K562 (cell line): Measurements from ENCODE around the gene SFSWAP. TPM values are rescaled to one million over a fixed set of nuclear protein-coding genes. Genes with fewer than 3 reads are reported as not detected.

Source experiments
- ATAC-seq: fragments of 200-7000 bp; cut with Tn5 transposase; 3 replicates; pipeline ENCODE4 v1.9.1; 2020; ENCODE audit warnings: moderate library complexity
- BruUV-seq: library from RNA; stranded (reverse); fragments of 400-500 nt; replicated peaks from 2 replicates; lab custom pipeline; 2021; lab: Mats Ljungman, UMichigan
- CTCF ChIA-PET: fragments of 300-600 bp; formaldehyde crosslinking; extraction: SDS; loops from one replicate; lab custom pipeline; 2021; ENCODE audit warnings: low intra/inter-chr PET ratio; lab: Yijun Ruan, JAX
- POLR2A ChIA-PET: fragments of 300-600, 350-650 bp; sonication (Branson Sonifier 250); formaldehyde crosslinking; extraction: SDS; loops from one replicate; lab custom pipeline; 2021; ENCODE audit warnings: antibody characterized with exemption, inconsistent platforms; lab: Yijun Ruan, JAX
- DNase-seq, 4 experiments: peaks; one replicate each; pipeline versions ENCODE4 v3.0.0 to v3.0.0-alpha.2; 2011 to 2018; ENCODE audit warnings: low spot score in 3 of 4, mixed read lengths in 3 of 4; ENCODE audit errors: extremely low read depth in 1 of 4
- FAIRE-seq: peaks from 2 replicates; lab custom pipeline; 2011; peaks lifted over from hg19 to GRCh38; lab: Jason Lieb, UNC
- H2AFZ ChIP-seq: 2 replicates; pipeline ENCODE4 v1.6.0; 2011; ENCODE audit warnings: low read depth, low read length, control low read depth, inconsistent platforms
- H3K27ac ChIP-seq: fragments of 200-600 bp; 3 replicates; pipeline ENCODE4 v1.8.0; 2011; ENCODE audit warnings: low read depth, mild to moderate bottlenecking, control low read depth, inconsistent platforms, low read length, moderate library complexity, mixed read lengths; ENCODE audit errors: extremely low read depth
- H3K27me3 ChIP-seq, 2 experiments: fragments of 300-600 bp in 1 of 2; 2 replicates in 1 of 2; 3 replicates in 1 of 2; pipeline versions ENCODE4 v1.6.0 to v1.8.0; 2011; ENCODE audit warnings: inconsistent platforms in 2 of 2, low read length in 2 of 2, mild to moderate bottlenecking in 1 of 2, mixed read lengths in 1 of 2, moderate library complexity in 1 of 2; ENCODE audit not compliant: control insufficient read depth in 2 of 2, insufficient read depth in 2 of 2
- H3K36me3 ChIP-seq: fragments of 300-600 bp; 3 replicates; pipeline ENCODE4 v1.8.0; 2011; ENCODE audit warnings: mild to moderate bottlenecking, low read length, inconsistent platforms; ENCODE audit not compliant: control insufficient read depth, insufficient read depth
- H3K4me1 ChIP-seq, 2 experiments: fragments of 200-600 bp in 1 of 2; replicated peaks in 1 of 2; 2 replicates in 1 of 2; 3 replicates in 1 of 2; pipeline versions ENCODE4 v1.5.1 to v1.8.0; 2011; ENCODE audit warnings: inconsistent platforms in 2 of 2, low read length in 2 of 2, mild to moderate bottlenecking in 1 of 2, mixed read lengths in 1 of 2, moderate library complexity in 1 of 2; ENCODE audit not compliant: control insufficient read depth in 2 of 2, insufficient read depth in 2 of 2
- H3K4me2 ChIP-seq: 2 replicates; pipeline ENCODE4 v1.6.1; 2011; ENCODE audit warnings: low read length, control low read depth, inconsistent platforms, mixed read lengths; ENCODE audit not compliant: insufficient read depth
- H3K4me3 ChIP-seq: fragments of 200-600 bp; sonication (generic), shearing (Covaris generic); 2 replicates; pipeline ENCODE4 v1.5.1; 2016; ENCODE audit warnings: control low read depth, inconsistent platforms
- H3K79me2 ChIP-seq: fragments of 200-600 bp; 3 replicates; pipeline ENCODE4 v1.8.0; 2011; ENCODE audit warnings: low read length, inconsistent platforms; ENCODE audit not compliant: control insufficient read depth, insufficient read depth
- H3K9ac ChIP-seq, 2 experiments: 2 replicates each; pipeline versions ENCODE4 v1.6.0 to v1.6.1; 2011; ENCODE audit warnings: low read depth in 2 of 2, low read length in 2 of 2, control low read depth in 1 of 2, inconsistent platforms in 1 of 2, mild to moderate bottlenecking in 1 of 2, mixed read lengths in 1 of 2; ENCODE audit not compliant: insufficient read depth in 1 of 2
- H3K9me1 ChIP-seq: one replicate; pipeline ENCODE4 v1.6.0; 2011; ENCODE audit warnings: inconsistent platforms, mild to moderate bottlenecking, low read length, moderate library complexity; ENCODE audit not compliant: control insufficient read depth, insufficient read depth
- H3K9me3 ChIP-seq: replicated peaks from 2 replicates; pipeline ENCODE4 v1.5.1; 2011; ENCODE audit warnings: low read depth, low read length, inconsistent platforms; ENCODE audit not compliant: control insufficient read depth, insufficient read depth
- H4K20me1 ChIP-seq: replicated peaks from 2 replicates; pipeline ENCODE4 v1.6.1; 2011; ENCODE audit warnings: low read length, inconsistent platforms, mixed read lengths; ENCODE audit not compliant: control insufficient read depth, insufficient read depth
- ADNP ChIP-seq: fragments of 200-800 bp; sonication (Bioruptor generic); IDR thresholded peaks from 2 replicates; pipeline ENCODE4 v1.6.1; 2016; ENCODE audit warnings: missing genetic modification characterization, missing compliant biosample characterization
- ETS2 ChIP-seq: IDR thresholded peaks from 2 replicates; pipeline ENCODE4 v1.6.1; 2016; ENCODE audit warnings: borderline replicate concordance, missing genetic modification characterization, mild to moderate bottlenecking, moderate library complexity, missing compliant biosample characterization; ENCODE audit not compliant: poor library complexity, severe bottlenecking
- ETV6 ChIP-seq, 3 experiments: fragments of 150-350 bp in 1 of 3; sonication (generic) in 1 of 3; formaldehyde crosslinking in 1 of 3; IDR thresholded peaks; 2 replicates each; pipeline versions ENCODE4 v1.6.1 to v1.8.0; 2014 to 2022; ENCODE audit warnings: borderline replicate concordance in 2 of 3, low read depth in 2 of 3, antibody characterized with exemption in 1 of 3, low read length in 1 of 3, mild to moderate bottlenecking in 1 of 3, missing genetic modification reagents in 1 of 3
- HDAC3 ChIP-seq: fragments of 450-650 bp; IDR thresholded peaks from 2 replicates; pipeline ENCODE4 v1.6.1; 2018; ENCODE audit warnings: borderline replicate concordance, mild to moderate bottlenecking, moderate library complexity; ENCODE audit not compliant: partially characterized antibody
- HDAC8 ChIP-seq: fragments of 450-650 bp; IDR thresholded peaks from 2 replicates; pipeline ENCODE4 v1.6.1; 2016; ENCODE audit warnings: mild to moderate bottlenecking, missing genetic modification characterization, moderate library complexity, missing compliant biosample characterization
- HLTF ChIP-seq: fragments of 450-650 bp; IDR thresholded peaks from 2 replicates; pipeline ENCODE4 v1.6.1; 2016
- MECOM ChIP-seq: fragments of 250-450 bp; sonication (Bioruptor Pico); IDR thresholded peaks from 2 replicates; pipeline ENCODE4 v1.8.0; 2022; ENCODE audit warnings: inconsistent platforms
- MYC ChIP-seq, 2 experiments: fragments of 250-450 bp in 1 of 2; sonication (Bioruptor Pico) in 1 of 2; IDR thresholded peaks; 2 replicates each; pipeline versions ENCODE4 v1.5.1 to v1.6.1; 2012 to 2021; ENCODE audit warnings: low read depth in 2 of 2, borderline replicate concordance in 1 of 2, improper control_type of control experiment in 1 of 2, low read length in 1 of 2, mild to moderate bottlenecking in 1 of 2, moderate library complexity in 1 of 2
- NCOA2 ChIP-seq, 2 experiments: fragments of 450-650 bp; IDR thresholded peaks; 2 replicates each; pipeline ENCODE4 v1.6.1; 2018; ENCODE audit warnings: mild to moderate bottlenecking in 2 of 2, moderate library complexity in 1 of 2; ENCODE audit not compliant: partially characterized antibody in 2 of 2
- POLR2AphosphoS2 ChIP-seq: IDR thresholded peaks from 2 replicates; pipeline ENCODE4 v1.6.1; 2012; ENCODE audit warnings: low read length, improper control_type of control experiment
- RUNX1 ChIP-seq: sonication (generic); IDR thresholded peaks from 2 replicates; pipeline ENCODE4 v1.6.1; 2016; ENCODE audit warnings: antibody characterized with exemption, low read depth
- SNRNP70 ChIP-seq: fragments of 200-400 bp; formaldehyde crosslinking; optimal IDR thresholded peaks from 2 replicates; pipeline ENCODE3; 2017; ENCODE audit warnings: low read depth, low read length
- TCF3 ChIP-seq: sonication (generic); formaldehyde crosslinking; IDR thresholded peaks from 2 replicates; pipeline ENCODE4 v1.4.0; 2020; ENCODE audit warnings: mild to moderate bottlenecking, missing genetic modification reagents
- TEAD4 ChIP-seq, 2 experiments: sonication (generic) in 1 of 2; formaldehyde crosslinking in 1 of 2; IDR thresholded peaks; 2 replicates each; pipeline versions ENCODE4 v1.6.1 to v1.8.0; 2012 to 2022; ENCODE audit warnings: borderline replicate concordance in 1 of 2, inconsistent platforms in 1 of 2, low read length in 1 of 2, mild to moderate bottlenecking in 1 of 2, missing genetic modification reagents in 1 of 2
- ZNF212 ChIP-seq: fragments of 450-650 bp; formaldehyde crosslinking; IDR thresholded peaks from 2 replicates; pipeline ENCODE4 v1.4.0; 2020; ENCODE audit warnings: mild to moderate bottlenecking
- ZNF239 ChIP-seq: fragments of 250-450 bp; sonication (Bioruptor Pico); IDR thresholded peaks from 2 replicates; pipeline ENCODE4 v1.4.0; 2020; ENCODE audit warnings: mild to moderate bottlenecking
- ZNF551 ChIP-seq: fragments of 250-450 bp; sonication (Bioruptor Pico); IDR thresholded peaks from 2 replicates; pipeline ENCODE4 v1.5.0; 2021; ENCODE audit warnings: mild to moderate bottlenecking, moderate library complexity
- WGBS: fragments of 100-300 bp; shearing (Covaris generic); methylation state at CpG from one replicate; pipeline ENCODE4 v1.1.6; 2016; ENCODE audit warnings: low coverage, mixed read lengths; ENCODE audit not compliant: insufficient coverage; ENCODE audit errors: missing lambda C conversion rate; 5-methylcytosine and 5-hydroxymethylcytosine counted together
- in situ Hi-C: fragments of 300-500 bp; cut with MboI; formaldehyde crosslinking; loops from 4 replicates; pipeline ENCODE4 v1.15.0; 2018; ENCODE audit warnings: inconsistent platforms, mixed read lengths
- intact Hi-C: fragments of 100-400 bp; cut with micrococcal nuclease; formaldehyde crosslinking; loops from 2 replicates; pipeline ENCODE4 v1.14.2; 2022
- polyA plus RNA-seq, 8 experiments: library from polyadenylated mRNA; depleted of rRNA in 4 of 8; stranded (reverse) in 5 of 8; unstranded in 3 of 8; fragments of >200 nt; fragmentation: Nextera tagmentation in 2 of 8; fragmentation: Illumina TruSeq in 1 of 8; extraction: Ambion mirVana in 2 of 8; extraction: Trizol in 1 of 8; gene quantifications; 2 replicates each; pipeline versions ENCODE4 v1.2.1 to v1.2.3, GENCODE V29; 2011 to 2014; ENCODE audit warnings: inconsistent platforms in 1 of 8, missing spikeins in 1 of 8
- total RNA-seq, 7 experiments: library from RNA; depleted of rRNA in 6 of 7; stranded (reverse); fragments of >200 nt in 6 of 7; fragmentation: Illumina TruSeq in 2 of 7; extraction: Trizol in 2 of 7; gene quantifications; 2 replicates each; pipeline versions ENCODE4 v1.2.1 to v1.2.3, GENCODE V29; 2011 to 2021; ENCODE audit warnings: low replicate concordance in 1 of 7
- TF ChIP-seq, protein P1 (sequence below): fragments of 450-650 bp; formaldehyde crosslinking; conservative IDR thresholded peaks from 2 replicates; pipeline ENCODE4 v1.4.0; 2022; ENCODE audit warnings: mild to moderate bottlenecking, missing genetic modification characterization
- TF ChIP-seq, protein P2 (sequence below): fragments of 250-450 bp; sonication (Bioruptor Pico); IDR thresholded peaks from 2 replicates; pipeline ENCODE4 v1.8.0; 2021; ENCODE audit warnings: moderate library complexity, mild to moderate bottlenecking, inconsistent platforms

The SFSWAP gene
- total and polyA plus RNA-seq, 9 of the 15 experiments (the other 6 are each of a cell fraction or from before 2014, with no cell fraction given): 2.4 to 60.4 (median 32.6) TPM

DNA sequence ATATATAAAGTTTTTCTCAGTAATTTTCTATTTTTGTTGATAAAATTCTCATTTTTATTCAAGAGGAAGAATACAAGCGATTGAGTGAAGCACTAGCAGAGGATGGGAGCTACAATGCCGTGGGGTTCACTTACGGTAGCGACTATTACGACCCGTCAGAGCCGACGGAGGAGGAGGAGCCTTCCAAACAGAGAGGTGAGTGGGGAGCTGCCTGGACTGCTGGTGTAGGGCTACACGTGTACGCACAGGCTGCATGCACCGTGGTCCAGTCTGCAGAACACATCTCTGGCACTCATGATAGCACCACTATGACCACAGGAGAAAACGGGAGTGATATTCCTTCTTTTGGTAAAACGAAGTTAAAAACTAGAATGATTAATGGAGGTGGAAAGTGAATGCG lies 3.9 kb downstream of the SFSWAP start (continued):
- TF ChIP-seq HDAC3: no peak
- no peak for TF ChIP-seq MYC (IDR thresholded peaks at IDR 0.05; ENCODE audit: low read depth, low read length)
- TF ChIP-seq MYC (CRISPR knock-in tag; IDR thresholded peaks at IDR 0.05; ENCODE audit: borderline replicate concordance, low read depth): no peak
- no peak for TF ChIP-seq ETV6 (IDR thresholded peaks at IDR 0.05; ENCODE audit: borderline replicate concordance in 1 of 2, low read depth in 2 of 2, low read length in 1 of 2)
- no peak for TF ChIP-seq ETV6 (CRISPR knock-in tag; IDR thresholded peaks at IDR 0.05; ENCODE audit: borderline replicate concordance)
- no peak for TF ChIP-seq NCOA2 (IDR thresholded peaks at IDR 0.05; ENCODE audit: partially characterized antibody in 2 of 2)
- TF ChIP-seq, all 486 proteins: peak for 0

DNA sequence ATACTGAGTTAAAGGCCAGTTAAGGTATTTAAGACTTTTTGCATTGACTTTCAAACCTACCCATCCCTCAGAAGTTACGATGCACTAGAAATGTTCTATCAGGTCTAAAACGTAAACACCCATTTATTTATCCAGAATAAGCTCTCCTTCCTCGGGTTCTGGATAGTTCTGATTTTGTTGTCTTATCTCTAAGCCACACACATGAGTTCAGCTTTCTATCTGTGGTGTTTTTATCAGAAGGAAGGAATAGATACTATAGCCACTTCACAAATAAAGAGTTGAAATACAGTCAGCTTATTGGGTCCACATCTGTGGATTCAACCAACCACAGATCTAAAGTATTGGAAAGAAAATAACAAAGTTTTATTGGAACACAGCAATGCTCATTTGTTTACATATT lies 5.4 kb downstream of the SFSWAP start:
- H2AFZ ChIP-seq: no peak overlapping the region
- ChIA-PET POLR2A (interaction anchor here (1.1 to 1.8 kb wide), 3 partner anchors 9 to 19 kb away, joined by 3 to 10 read pairs (median 4); no protein-coding TSS in a partner anchor), CTCF (no interaction called here)
- no peak overlapping the region for H3K4me3 ChIP-seq
- no peak overlapping the region for H3K27ac ChIP-seq
- intact Hi-C loops (loop anchor here (10.0 kb wide), 1 partner anchor 111 kb away; no protein-coding TSS in a partner anchor), in situ Hi-C loops (no loop called here)
- H3K9me1 ChIP-seq: no peaks in the 10 kb centered on the region
- DNase-seq (peak in 2 of 4 experiments; percentile 29 to 35), ATAC-seq (no peak), FAIRE-seq (no peak)
- H3K4me2 ChIP-seq: no peak overlapping the region
- peaks cover 53% of the 10 kb centered on the region for H3K79me2 ChIP-seq
- no peaks in the 10 kb centered on the region for H3K9me3 ChIP-seq
- H4K20me1 ChIP-seq: peaks cover 18% of the 10 kb centered on the region
- peaks cover 8 to 9% of the 10 kb centered on the region in 2 experiments; a peak in 4 of 5 replicates for H3K4me1 ChIP-seq
- 23% methylated on average over 3 of the region's 3 CpGs for whole genome bisulfite sequencing
- no peaks in the 10 kb centered on the region for H3K27me3 ChIP-seq
- BruUV-seq: no TSS peak
- H3K9ac ChIP-seq: no peak overlapping the region
- peaks cover 87% of the 10 kb centered on the region for H3K36me3 ChIP-seq
- TF ChIP-seq ETS2 (tag) (no peak), POLR2AphosphoS2 (no peak), RUNX1 (no peak), MECOM (CRISPR knock-in tag) (no peak), ZNF212 (CRISPR knock-in tag) (no peak), HDAC8 (tag) (no peak), ZNF239 (CRISPR knock-in tag) (no peak), HLTF (no peak), SNRNP70 (no peak), TCF3 (CRISPR knock-in tag) (peak; percentile 70), ZNF551 (no peak), TEAD4 (IDR thresholded peaks at IDR 0.05; ENCODE audit: low read length) (peak; percentile 41; the same call in 1 of the 2 replicates), TEAD4 (CRISPR knock-in tag; IDR thresholded peaks at IDR 0.05; ENCODE audit: borderline replicate concordance) (no peak), ADNP (no peak)
- TF ChIP-seq, protein P1, sequence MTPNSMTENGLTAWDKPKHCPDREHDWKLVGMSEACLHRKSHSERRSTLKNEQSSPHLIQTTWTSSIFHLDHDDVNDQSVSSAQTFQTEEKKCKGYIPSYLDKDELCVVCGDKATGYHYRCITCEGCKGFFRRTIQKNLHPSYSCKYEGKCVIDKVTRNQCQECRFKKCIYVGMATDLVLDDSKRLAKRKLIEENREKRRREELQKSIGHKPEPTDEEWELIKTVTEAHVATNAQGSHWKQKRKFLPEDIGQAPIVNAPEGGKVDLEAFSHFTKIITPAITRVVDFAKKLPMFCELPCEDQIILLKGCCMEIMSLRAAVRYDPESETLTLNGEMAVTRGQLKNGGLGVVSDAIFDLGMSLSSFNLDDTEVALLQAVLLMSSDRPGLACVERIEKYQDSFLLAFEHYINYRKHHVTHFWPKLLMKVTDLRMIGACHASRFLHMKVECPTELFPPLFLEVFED (CRISPR knock-in tag): no peak
- TF ChIP-seq, protein P2, sequence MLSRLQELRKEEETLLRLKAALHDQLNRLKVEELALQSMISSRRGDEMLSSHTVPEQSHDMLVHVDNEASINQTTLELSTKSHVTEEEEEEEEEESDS (CRISPR knock-in tag): no peak
